CD4-positive, CD25-positive, alpha-beta regulatory T cell (primary cell): ENCODE measurements around the gene HTR6. TPM values are rescaled to one million over a fixed set of nuclear protein-coding genes. Genes with fewer than 3 reads are reported as not detected.
"Not testable (repeated sequence)": the region's sequence is repeated elsewhere in the genome, so short reads cannot be mapped to it uniquely, and the experiment has no call there.

Source experiments
- ATAC-seq, 2 donors: fragments of 150-1000 bp; cut with Tn5 transposase; one replicate each; pipeline ENCODE4 v1.10.0; 2021; ENCODE audit warnings: low read depth in 2 of 2, moderate number of reproducible peaks in 2 of 2, moderate library complexity in 1 of 2
- DNase-seq, 3 donors: peaks; one replicate each; pipeline versions ENCODE4 v3.0.0 to v3.0.0-alpha.2; 2012 to 2022; ENCODE audit warnings: mixed read lengths in 1 of 3
- H3K27ac ChIP-seq: one replicate; pipeline ENCODE4 v1.7.0; 2013; ENCODE audit warnings: mild to moderate bottlenecking, low read length; ENCODE audit not compliant: insufficient read depth, poor library complexity, severe bottlenecking
- H3K27me3 ChIP-seq: one replicate; pipeline ENCODE4 v1.7.0; 2013; ENCODE audit warnings: low read length; ENCODE audit not compliant: control insufficient read depth, insufficient read depth
- H3K36me3 ChIP-seq: one replicate; pipeline ENCODE4 v1.7.0; 2013; ENCODE audit warnings: mild to moderate bottlenecking, low read length, moderate library complexity; ENCODE audit not compliant: control insufficient read depth, insufficient read depth
- H3K4me1 ChIP-seq: 2 replicates; pipeline ENCODE4 v1.7.0; 2013; ENCODE audit warnings: mild to moderate bottlenecking, low read length; ENCODE audit not compliant: insufficient read depth, control insufficient read depth, poor library complexity, severe bottlenecking
- H3K4me3 ChIP-seq: one replicate; pipeline ENCODE4 v1.7.0; 2013; ENCODE audit warnings: low read depth, mild to moderate bottlenecking, low read length, moderate library complexity
- H3K9me3 ChIP-seq, 2 experiments: 1 replicate in 1 of 2; 2 replicates in 1 of 2; pipeline ENCODE4 v1.7.0; 2013; ENCODE audit warnings: low read length in 2 of 2, mild to moderate bottlenecking in 1 of 2, moderate library complexity in 1 of 2; ENCODE audit not compliant: control insufficient read depth in 2 of 2
- H3K27ac Mint-ChIP-seq, 3 donors: one replicate each; pipeline ENCODE4 v1.8.0; 2020 to 2022; ENCODE audit warnings: mild to moderate bottlenecking in 3 of 3, mixed read lengths in 3 of 3, moderate library complexity in 2 of 3
- H3K27me3 Mint-ChIP-seq: one replicate; pipeline ENCODE4 v1.8.0; 2022; ENCODE audit warnings: mild to moderate bottlenecking, mixed read lengths
- H3K36me3 Mint-ChIP-seq: one replicate; pipeline ENCODE4 v1.8.0; 2020; ENCODE audit warnings: mixed read lengths
- H3K4me1 Mint-ChIP-seq, 4 donors: one replicate each; pipeline ENCODE4 v1.8.0; 2020 to 2022; ENCODE audit warnings: mixed read lengths in 4 of 4, mild to moderate bottlenecking in 1 of 4
- H3K4me3 Mint-ChIP-seq, 4 donors: one replicate each; pipeline ENCODE4 v1.8.0; 2020 to 2022; ENCODE audit warnings: mild to moderate bottlenecking in 4 of 4, mixed read lengths in 4 of 4, moderate library complexity in 3 of 4
- H3K9me3 Mint-ChIP-seq, 7 donors: one replicate each; pipeline ENCODE4 v1.8.0; 2020 to 2022; ENCODE audit warnings: mixed read lengths in 7 of 7, mild to moderate bottlenecking in 3 of 7, moderate library complexity in 2 of 7
- polyA plus RNA-seq, 4 donors: library from polyadenylated mRNA; unstranded; fragments of 300-500 nt; fragmentation: Illumina TruSeq; gene quantifications; one replicate each; pipeline ENCODE4 v1.2.3, GENCODE V29; 2021
- total RNA-seq: library from RNA; stranded (reverse); gene quantifications from one replicate; pipeline ENCODE4 v1.2.3, GENCODE V29; 2022

Gene HTR6
- total and polyA plus RNA-seq, 5 donors from 2014 or later = 0.15 to 0.31 (median 0.19) TPM; not detected in 2

GRCh38 chr1:19621274-19621950, 43.3 kb upstream of the HTR6 start:
- peak overlapping the region in 2 of 3 donors; percentile 58 to 62 for H3K27ac Mint-ChIP-seq
- peaks cover 30% of the 10 kb centered on the region for H3K36me3 ChIP-seq
- H3K4me3 ChIP-seq = no peak overlapping the region
- H3K9me3 Mint-ChIP-seq = no peaks in the 10 kb centered on the region
- no peaks in the 10 kb centered on the region for H3K9me3 ChIP-seq
- no peaks in the 10 kb centered on the region for H3K27me3 ChIP-seq
- no peaks in the 10 kb centered on the region for H3K27me3 Mint-ChIP-seq
- ATAC-seq = no peak
- H3K4me3 Mint-ChIP-seq = no peak overlapping the region
- H3K4me1 ChIP-seq = no peaks in the 10 kb centered on the region
- H3K27ac ChIP-seq = no peak overlapping the region
- H3K4me1 Mint-ChIP-seq = peaks cover 6 to 36% (median 21%) of the 10 kb centered on the region in 4 donors
- peaks cover 33% of the 10 kb centered on the region for H3K36me3 Mint-ChIP-seq
- DNase-seq = no peak

DNA sequence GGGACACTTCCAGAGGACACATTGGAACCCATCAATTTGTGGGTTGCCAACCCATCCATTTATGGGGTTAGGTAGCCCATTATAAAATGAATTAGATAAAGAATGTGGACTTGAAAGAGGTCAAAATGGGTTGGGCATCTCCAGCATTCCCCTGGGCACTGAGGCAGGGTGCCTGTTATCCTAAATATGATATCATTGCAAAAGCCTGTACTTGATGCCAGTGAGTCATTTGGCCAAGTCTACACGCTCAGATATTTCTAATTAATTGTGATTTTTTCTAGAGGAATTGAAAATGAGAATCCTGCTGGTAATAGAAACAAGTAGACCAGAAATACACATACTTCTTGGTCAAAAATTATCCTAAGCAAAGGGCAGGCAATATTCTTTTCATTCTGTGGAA, 42.5 kb upstream of the HTR6 start:
- ATAC-seq = no peak
- Histone ChIP-seq H3K27me3 (no peaks in the 10 kb centered on the region), H3K27ac (no peak overlapping the region), H3K36me3 (peaks cover 38% of the 10 kb centered on the region), H3K4me1 (no peaks in the 10 kb centered on the region), H3K4me3 (no peak overlapping the region), H3K9me3 (no peaks in the 10 kb centered on the region)
- peaks cover 32% of the 10 kb centered on the region for H3K36me3 Mint-ChIP-seq
- peaks cover 6 to 28% (median 19%) of the 10 kb centered on the region in 4 donors for H3K4me1 Mint-ChIP-seq
- no peaks in the 10 kb centered on the region for H3K27me3 Mint-ChIP-seq
- no peak overlapping the region for H3K27ac Mint-ChIP-seq
- no peak overlapping the region for H3K4me3 Mint-ChIP-seq
- no peak for DNase-seq
- no peaks in the 10 kb centered on the region for H3K9me3 Mint-ChIP-seq

GRCh38 chr1:19623523-19623922, 41.2 kb upstream of the HTR6 start:
- no peak overlapping the region for H3K27ac Mint-ChIP-seq
- Histone ChIP-seq H3K27me3 (no peaks in the 10 kb centered on the region), H3K36me3 (peaks cover 47% of the 10 kb centered on the region), H3K9me3 (no peaks in the 10 kb centered on the region), H3K27ac (no peak overlapping the region), H3K4me1 (no peaks in the 10 kb centered on the region), H3K4me3 (no peak overlapping the region)
- no peak for DNase-seq
- H3K27me3 Mint-ChIP-seq = no peaks in the 10 kb centered on the region
- ATAC-seq = no peak
- no peaks in the 10 kb centered on the region for H3K9me3 Mint-ChIP-seq
- H3K4me3 Mint-ChIP-seq = no peak overlapping the region
- H3K4me1 Mint-ChIP-seq = peaks cover 6 to 28% (median 17%) of the 10 kb centered on the region in 4 donors
- H3K36me3 Mint-ChIP-seq = peaks cover 31% of the 10 kb centered on the region

GRCh38 chr1:19625291-19625937, 39.3 kb upstream of the HTR6 start:
- Mint-ChIP-seq H3K4me3 (no peak overlapping the region), H3K27me3 (no peaks in the 10 kb centered on the region), H3K9me3 (no peaks in the 10 kb centered on the region), H3K4me1 (peaks cover 0 to 15% (median 5%) of the 10 kb centered on the region in 4 donors), H3K36me3 (peaks cover 31% of the 10 kb centered on the region), H3K27ac (peak overlapping the region in 1 of 3 donors; percentile 5)
- ATAC-seq (no peak), DNase-seq (no peak)
- no peak overlapping the region for H3K4me3 ChIP-seq
- peaks cover 56% of the 10 kb centered on the region for H3K36me3 ChIP-seq
- H3K9me3 ChIP-seq = no peaks in the 10 kb centered on the region
- H3K4me1 ChIP-seq = no peaks in the 10 kb centered on the region
- H3K27ac ChIP-seq = no peak overlapping the region
- no peaks in the 10 kb centered on the region for H3K27me3 ChIP-seq

- no peak overlapping the region for H3K27ac ChIP-seq
- DNase-seq (no peak), ATAC-seq (no peak)
- Mint-ChIP-seq H3K27ac (peak overlapping the region in 1 of 3 donors; percentile 25), H3K4me1 (peaks cover 0 to 4% (median under 1%) of the 10 kb centered on the region in 4 donors), H3K4me3 (no peak overlapping the region), H3K36me3 (peaks cover 24% of the 10 kb centered on the region), H3K27me3 (no peaks in the 10 kb centered on the region), H3K9me3 (no peaks in the 10 kb centered on the region)
- H3K36me3 ChIP-seq = peaks cover 47% of the 10 kb centered on the region
- no peaks in the 10 kb centered on the region for H3K9me3 ChIP-seq
- no peak overlapping the region for H3K4me3 ChIP-seq
- no peaks in the 10 kb centered on the region for H3K4me1 ChIP-seq
- H3K27me3 ChIP-seq = no peaks in the 10 kb centered on the region
Observed at GRCh38 chr1:19628879-19629278, 35.8 kb upstream of the HTR6 start.

DNA sequence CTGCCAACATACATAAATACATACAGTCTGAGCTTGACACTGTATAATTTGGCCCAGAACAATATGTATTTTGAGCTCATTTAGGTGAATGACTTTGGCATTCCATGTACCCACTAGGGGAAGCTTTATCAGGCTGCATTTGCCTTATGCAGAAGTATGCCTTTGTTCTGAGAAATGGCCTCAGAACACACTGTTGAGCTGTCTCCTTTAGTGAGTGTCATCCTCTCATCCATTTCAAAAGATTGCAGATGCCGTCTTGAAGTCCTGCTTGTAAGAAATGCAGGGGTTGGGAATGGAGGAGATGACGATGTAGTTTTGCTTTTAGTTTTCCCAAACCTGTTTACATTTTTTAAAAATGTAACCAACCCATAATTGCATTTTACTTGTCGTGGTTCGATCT, 35.3 kb upstream of the HTR6 start:
- H3K27me3 ChIP-seq = no peaks in the 10 kb centered on the region
- H3K36me3 Mint-ChIP-seq = peaks cover 24% of the 10 kb centered on the region
- no peak overlapping the region for H3K4me3 Mint-ChIP-seq
- H3K4me1 Mint-ChIP-seq = peaks cover 0 to 4% (median under 1%) of the 10 kb centered on the region in 4 donors
- ATAC-seq (no peak), DNase-seq (no peak)
- no peak overlapping the region for H3K27ac ChIP-seq
- H3K27me3 Mint-ChIP-seq = no peaks in the 10 kb centered on the region
- no peaks in the 10 kb centered on the region for H3K4me1 ChIP-seq
- no peak overlapping the region for H3K4me3 ChIP-seq
- H3K9me3 ChIP-seq = no peaks in the 10 kb centered on the region
- H3K36me3 ChIP-seq = peaks cover 44% of the 10 kb centered on the region
- H3K9me3 Mint-ChIP-seq = no peaks in the 10 kb centered on the region
- H3K27ac Mint-ChIP-seq = peak overlapping the region in 1 of 3 donors; percentile 76

DNA sequence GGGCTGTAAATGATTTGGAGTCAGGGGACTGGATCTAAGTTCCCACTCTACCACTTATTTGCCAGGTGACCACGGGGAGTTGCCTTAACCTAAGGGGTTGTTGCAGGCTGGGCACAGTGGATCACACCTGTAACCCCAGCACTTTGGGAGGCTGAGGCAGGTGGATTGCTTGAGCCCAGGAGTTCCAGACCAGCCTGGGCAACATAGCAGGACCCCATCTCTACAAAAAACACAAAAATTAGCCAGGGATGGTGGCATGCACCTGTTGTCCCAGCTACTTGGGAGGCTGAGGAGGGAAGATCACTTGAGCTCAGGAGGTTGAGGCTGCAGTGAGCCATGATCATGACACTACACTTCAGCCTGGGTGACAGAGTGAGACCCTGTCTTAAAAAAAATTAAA, 34.5 kb upstream of the HTR6 start:
- H3K27me3 Mint-ChIP-seq, H3K9me3 ChIP-seq, H3K4me1 ChIP-seq, H3K27me3 ChIP-seq, H3K4me3 ChIP-seq, H3K27ac ChIP-seq, H3K9me3 Mint-ChIP-seq, H3K27ac Mint-ChIP-seq, H3K4me3 Mint-ChIP-seq, H3K4me1 Mint-ChIP-seq, DNase-seq, ATAC-seq: not testable (repeated sequence)
- peaks cover 38% of the 10 kb centered on the region for H3K36me3 ChIP-seq
- H3K36me3 Mint-ChIP-seq = peaks cover 17% of the 10 kb centered on the region
